Dermis lymphatic vessel endothelial cell (primary cell): ENCODE results near the gene KCNIP1. TPM values are rescaled to one million over a fixed set of nuclear protein-coding genes. Genes with fewer than 3 reads are reported as not detected.

ENCODE experiments used
- total RNA-seq: library from RNA; depleted of rRNA; stranded (reverse); fragments of >200 nt; gene quantifications from 2 replicates; pipeline ENCODE4 v1.2.1, GENCODE V29; 2014

The KCNIP1 gene
- total RNA-seq = 53.2 and 65.1 TPM in 2 replicates

DNA sequence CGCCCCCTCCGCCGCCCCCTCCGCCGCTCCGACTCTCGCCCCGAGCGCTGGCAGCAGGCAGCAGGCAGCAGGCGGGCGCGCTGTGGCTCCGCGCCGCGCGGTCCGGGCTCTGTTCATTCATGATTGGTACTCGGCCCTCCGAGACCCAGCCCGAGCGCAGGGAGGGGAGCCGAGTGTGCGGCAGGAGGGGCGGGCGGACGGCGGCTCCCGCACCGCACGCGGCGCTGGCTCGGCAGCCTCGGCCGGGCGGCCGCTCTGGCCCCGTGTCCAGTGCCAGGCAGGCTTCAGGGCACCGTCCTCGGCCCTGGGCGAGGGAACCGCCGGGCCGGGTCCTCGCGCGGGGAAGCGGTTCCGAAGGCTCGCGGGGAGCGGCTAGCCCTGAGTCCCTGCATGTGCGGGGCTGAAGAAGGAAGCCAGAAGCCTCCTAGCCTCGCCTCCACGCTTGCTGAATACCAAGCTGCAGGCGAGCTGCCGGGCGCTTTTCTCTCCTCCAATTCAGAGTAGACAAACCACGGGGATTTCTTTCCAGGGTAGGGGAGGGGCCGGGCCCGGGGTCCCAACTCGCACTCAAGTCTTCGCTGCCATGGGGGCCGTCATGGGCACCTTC is at the start of gene KCNIP1:
Gene KCNIP1 (plus strand): TSS at position 31 of the 607 bp plus-strand sequence.

DNA sequence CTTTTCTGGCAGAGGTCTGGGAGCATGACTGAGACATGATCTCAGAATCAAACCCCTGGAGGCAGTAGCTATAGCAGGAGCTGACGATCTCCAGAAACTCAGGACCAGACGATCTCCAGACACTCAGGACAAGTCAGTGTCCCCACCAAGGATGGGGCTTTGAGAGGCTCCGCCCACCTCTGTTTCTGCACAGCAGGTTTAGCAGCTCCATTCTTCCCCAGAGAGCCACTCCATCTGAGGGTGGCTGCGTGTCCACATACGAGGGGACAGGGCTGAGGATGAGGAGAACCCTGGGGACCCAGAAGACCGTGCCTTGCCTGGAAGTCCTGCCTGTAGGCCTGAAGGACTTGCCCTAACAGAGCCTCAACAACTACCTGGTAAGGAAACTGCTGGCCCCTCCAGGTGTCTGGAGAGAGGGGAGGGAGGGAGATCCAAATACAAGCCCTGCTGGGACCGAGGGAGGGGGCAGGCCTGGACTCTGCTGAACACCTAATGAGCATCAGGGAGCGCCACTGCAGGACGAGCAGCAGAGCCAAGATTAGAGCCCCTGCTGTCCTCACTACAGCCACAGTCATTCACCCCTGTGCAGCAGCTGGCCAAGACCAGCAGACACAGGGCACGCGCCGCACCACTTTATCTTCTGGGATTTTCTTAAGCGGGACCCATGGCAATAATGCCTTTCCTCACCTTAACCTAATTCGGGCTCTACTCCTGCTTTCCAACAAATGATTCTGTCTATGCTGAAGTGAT is 279.9 kb downstream of the KCNIP1 start, which contains the start of gene GABRP:
Gene GABRP (plus strand): TSS at position 228 of the 750 bp plus-strand sequence. CDS start 4,891 bp downstream, outside the sequence.

Other genes starting within 250 kb of the KCNIP1 start
- gene LCP2, start 206.2 kb upstream of the KCNIP1 start, total RNA-seq = not detected in 2 replicates
- not detected in 2 replicates for gene KCNMB1, start 114.7 kb upstream of the KCNIP1 start, total RNA-seq